Neuronal stem cell (in vitro differentiated cells): ENCODE results near the gene FAM161A.
"Not testable (repeated sequence)": the region's sequence is repeated elsewhere in the genome, so short reads cannot be mapped to it uniquely, and the experiment has no call there.

Experiments
- DNase-seq: peaks from one replicate; pipeline ENCODE4 v3.0.0-alpha.2; 2013; ENCODE audit warnings: low spot score
- H2AFZ ChIP-seq: one replicate; pipeline ENCODE4 v1.6.1; 2013; ENCODE audit warnings: mild to moderate bottlenecking, low read length, inconsistent platforms
- H2AK5ac ChIP-seq: 2 replicates; pipeline ENCODE4 v1.6.1; 2013; ENCODE audit warnings: low read depth, mild to moderate bottlenecking, inconsistent platforms, low read length, moderate library complexity, mixed read lengths
- H2BK120ac ChIP-seq: 2 replicates; pipeline ENCODE4 v1.6.1; 2013; ENCODE audit warnings: low read depth, mild to moderate bottlenecking, inconsistent platforms, low read length, moderate library complexity, mixed read lengths
- H2BK12ac ChIP-seq: one replicate; pipeline ENCODE4 v1.6.1; 2013; ENCODE audit warnings: low read length, inconsistent platforms
- H2BK15ac ChIP-seq: 2 replicates; pipeline ENCODE4 v1.6.1; 2013; ENCODE audit warnings: mild to moderate bottlenecking, low read length, inconsistent platforms, mixed read lengths
- H2BK5ac ChIP-seq: one replicate; pipeline ENCODE4 v1.6.1; 2013; ENCODE audit warnings: inconsistent platforms, mild to moderate bottlenecking, low read length, moderate library complexity
- H3K14ac ChIP-seq: one replicate; pipeline ENCODE4 v1.6.1; 2013; ENCODE audit warnings: low read length, inconsistent platforms
- H3K18ac ChIP-seq: 2 replicates; pipeline ENCODE4 v1.6.1; 2013; ENCODE audit warnings: low read length, inconsistent platforms
- H3K23ac ChIP-seq: 2 replicates; pipeline ENCODE4 v1.6.1; 2013; ENCODE audit warnings: low read depth, mild to moderate bottlenecking, mixed read lengths, low read length, inconsistent platforms; ENCODE audit not compliant: poor library complexity
- H3K27ac ChIP-seq: replicated peaks from 3 replicates; pipeline ENCODE4 v1.5.1; 2013; ENCODE audit warnings: low read length, inconsistent platforms
- H3K27me3 ChIP-seq, 3 experiments: 2 replicates each; pipeline ENCODE4 v1.6.1; 2013; ENCODE audit warnings: low read length in 3 of 3, mild to moderate bottlenecking in 2 of 3, inconsistent platforms in 1 of 3, low read depth in 1 of 3, mixed read lengths in 1 of 3, moderate library complexity in 1 of 3; ENCODE audit not compliant: control insufficient read depth in 3 of 3, insufficient read depth in 3 of 3
- H3K36me3 ChIP-seq, 2 donors: replicated peaks in 1 of 2; 2 replicates each; pipeline ENCODE4 v1.6.1; 2013; ENCODE audit warnings: low read length in 2 of 2; ENCODE audit not compliant: control insufficient read depth in 2 of 2, insufficient read depth in 2 of 2
- H3K4ac ChIP-seq: 2 replicates; pipeline ENCODE4 v1.6.1; 2013; ENCODE audit warnings: inconsistent platforms, mild to moderate bottlenecking, low read length, moderate library complexity
- H3K4me1 ChIP-seq, 2 donors: 1 replicate in 1 of 2; 2 replicates in 1 of 2; pipeline ENCODE4 v1.6.1; 2013; ENCODE audit warnings: low read length in 2 of 2, low read depth in 1 of 2; ENCODE audit not compliant: control insufficient read depth in 2 of 2, insufficient read depth in 1 of 2
- H3K4me2 ChIP-seq: one replicate; pipeline ENCODE4 v1.6.1; 2013; ENCODE audit warnings: mild to moderate bottlenecking, low read length, inconsistent platforms; ENCODE audit not compliant: insufficient read depth, poor library complexity, severe bottlenecking
- H3K4me3 ChIP-seq, 2 donors: 2 replicates each; pipeline ENCODE4 v1.5.1; 2013; ENCODE audit warnings: low read length in 2 of 2, mild to moderate bottlenecking in 2 of 2, inconsistent platforms in 1 of 2, moderate library complexity in 1 of 2
- H3K79me1 ChIP-seq: one replicate; pipeline ENCODE4 v1.6.1; 2013; ENCODE audit warnings: low read depth, mild to moderate bottlenecking, inconsistent platforms, low read length, moderate library complexity
- H3K9ac ChIP-seq: one replicate; pipeline ENCODE4 v1.6.1; 2013; ENCODE audit warnings: mild to moderate bottlenecking, low read depth, low read length, inconsistent platforms; ENCODE audit not compliant: poor library complexity
- H3K9me3 ChIP-seq, 2 donors: replicated peaks in 1 of 2; 2 replicates each; pipeline versions ENCODE3 to v1.6.1; 2013; ENCODE audit warnings: low read length in 2 of 2, mild to moderate bottlenecking in 2 of 2, inconsistent platforms in 1 of 2, low read depth in 1 of 2, mixed read lengths in 1 of 2, moderate library complexity in 1 of 2; ENCODE audit not compliant: control insufficient read depth in 2 of 2, insufficient read depth in 1 of 2
- H4K8ac ChIP-seq: one replicate; pipeline ENCODE4 v1.6.1; 2013; ENCODE audit warnings: low read depth, mild to moderate bottlenecking, inconsistent platforms, low read length, moderate library complexity
- H4K91ac ChIP-seq: one replicate; pipeline ENCODE4 v1.6.1; 2013; ENCODE audit warnings: low read length, low read depth, mild to moderate bottlenecking, inconsistent platforms; ENCODE audit not compliant: poor library complexity
- WGBS, 2 donors: extraction: QIAGEN DNeasy Blood & Tissue Kit; methylation state at CpG; one replicate each; pipeline ENCODE4 v1.1.7; 2013; ENCODE audit warnings: missing lambda C conversion rate in 2 of 2, mixed read lengths in 1 of 2; ENCODE audit not compliant: insufficient read length in 2 of 2, insufficient replicate concordance in 1 of 2; ENCODE audit errors: extremely low coverage in 2 of 2; 5-methylcytosine and 5-hydroxymethylcytosine counted together

The FAM161A gene

GRCh38 chr2:61802548-61802947 is 51.3 kb downstream of the FAM161A start:
- Histone ChIP-seq H2BK5ac (no peak overlapping the region), H3K9me3 (peaks cover 2 to 3% of the 10 kb centered on the region in 2 donors), H3K79me1 (no peaks in the 10 kb centered on the region), H2BK15ac (no peak overlapping the region), H3K36me3 (no peaks in the 10 kb centered on the region), H3K18ac (no peak overlapping the region), H3K27ac (no peak overlapping the region), H4K8ac (no peak overlapping the region), H3K4me3 (no peak overlapping the region), H2BK120ac (no peak overlapping the region), H3K23ac (no peak overlapping the region), H3K27me3 (no peaks in the 10 kb centered on the region), H3K4me2 (no peak overlapping the region), H3K14ac (no peak overlapping the region), H3K4me1 (no peaks in the 10 kb centered on the region), H4K91ac (no peak overlapping the region), H3K4ac (no peak overlapping the region), H2AK5ac (no peak overlapping the region), H2BK12ac (no peak overlapping the region), H3K9ac (no peak overlapping the region), H2AFZ (no peak overlapping the region)
- no peak for DNase-seq
- no CpG with 5 or more reads among the region's 4 CpGs for WGBS, 2 donors

GRCh38 chr2:61799099-61799498 is 54.8 kb downstream of the FAM161A start:
- no peak overlapping the region for H4K8ac ChIP-seq
- H3K4me2 ChIP-seq: no peak overlapping the region
- no peak overlapping the region for H4K91ac ChIP-seq
- H2AK5ac ChIP-seq: no peak overlapping the region
- no peaks in the 10 kb centered on the region for H3K79me1 ChIP-seq
- H3K4ac ChIP-seq: no peak overlapping the region
- H3K36me3 ChIP-seq: no peaks in the 10 kb centered on the region
- no peaks in the 10 kb centered on the region for H3K27me3 ChIP-seq
- no peak overlapping the region for H2AFZ ChIP-seq
- no CpG with 5 or more reads among the region's 6 CpGs for WGBS, 2 donors
- no peak overlapping the region for H3K9ac ChIP-seq
- no peaks in the 10 kb centered on the region for H3K4me1 ChIP-seq
- peaks cover 2 to 3% of the 10 kb centered on the region in 2 donors for H3K9me3 ChIP-seq
- no peak overlapping the region for H3K23ac ChIP-seq
- H3K18ac ChIP-seq: no peak overlapping the region
- H2BK5ac ChIP-seq: no peak overlapping the region
- H3K4me3 ChIP-seq: no peak overlapping the region
- no peak overlapping the region for H2BK120ac ChIP-seq
- no peak overlapping the region for H2BK12ac ChIP-seq
- H3K27ac ChIP-seq: no peak overlapping the region
- no peak overlapping the region for H3K14ac ChIP-seq
- no peak overlapping the region for H2BK15ac ChIP-seq
- DNase-seq: no peak

GRCh38 chr2:61797446-61797845 is 56.4 kb downstream of the FAM161A start:
- H3K27me3 ChIP-seq, H2AK5ac ChIP-seq, H3K27ac ChIP-seq, H2BK5ac ChIP-seq, H2BK120ac ChIP-seq, H3K79me1 ChIP-seq, H3K4ac ChIP-seq, H3K4me1 ChIP-seq, H2AFZ ChIP-seq, H3K4me2 ChIP-seq, DNase-seq, H4K8ac ChIP-seq, H3K14ac ChIP-seq, H2BK15ac ChIP-seq, H3K9ac ChIP-seq, H3K18ac ChIP-seq, H3K9me3 ChIP-seq, H4K91ac ChIP-seq, H3K4me3 ChIP-seq, H2BK12ac ChIP-seq, H3K36me3 ChIP-seq, H3K23ac ChIP-seq: not testable (repeated sequence)
- WGBS, 2 donors: no CpG with 5 or more reads among the region's 4 CpGs

DNA sequence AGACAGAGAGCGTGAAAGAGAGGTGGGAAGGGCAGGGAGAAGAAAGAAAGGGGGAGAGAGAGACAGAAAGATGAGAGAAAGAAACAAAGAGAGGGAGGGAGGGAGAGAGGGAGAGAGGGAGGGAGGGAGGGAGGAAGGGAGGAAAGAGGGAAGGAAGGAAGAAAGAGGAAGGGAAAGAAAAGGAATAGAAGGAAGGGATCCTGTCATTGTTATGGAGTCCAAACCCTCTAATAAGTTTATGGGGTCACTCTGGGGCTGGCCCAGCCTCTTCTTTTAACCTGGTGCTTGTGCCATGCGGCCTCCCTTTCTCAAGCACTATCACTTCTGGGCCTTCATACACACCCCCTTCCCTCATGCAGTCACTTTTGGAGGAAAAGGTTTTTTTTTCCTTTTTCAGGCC is 58.5 kb downstream of the FAM161A start:
- Histone ChIP-seq H3K27me3 (no peaks in the 10 kb centered on the region), H3K9me3 (peaks cover 2 to 3% of the 10 kb centered on the region in 2 donors), H3K4me2 (no peak overlapping the region), H3K23ac (no peak overlapping the region), H3K4me1 (peaks cover 0 to 3% of the 10 kb centered on the region in 2 donors), H3K9ac (no peak overlapping the region), H2BK12ac (no peak overlapping the region), H4K8ac (no peak overlapping the region), H3K79me1 (no peaks in the 10 kb centered on the region), H3K27ac (no peak overlapping the region), H2BK5ac (no peak overlapping the region), H3K4me3 (no peak overlapping the region), H2AK5ac (no peak overlapping the region), H2BK120ac (no peak overlapping the region), H4K91ac (no peak overlapping the region), H2AFZ (no peak overlapping the region), H3K18ac (no peak overlapping the region), H2BK15ac (no peak overlapping the region), H3K36me3 (no peaks in the 10 kb centered on the region), H3K4ac (no peak overlapping the region), H3K14ac (no peak overlapping the region)
- WGBS, 2 donors: no CpG with 5 or more reads among the region's 2 CpGs
- no peak for DNase-seq
